BE2C (cell line): Measurements from ENCODE around the gene COX5B.
"Not testable (repeated sequence)": the region's sequence is repeated elsewhere in the genome, so short reads cannot be mapped to it uniquely, and the experiment has no call there.

Experiments used
- DNase-seq: peaks from one replicate; pipeline ENCODE4 v3.0.0-alpha.2; 2020
- H3K27me3 ChIP-seq: fragments of 250-450 bp; sonication (Bioruptor Pico); 2 replicates; pipeline ENCODE4 v1.5.1; 2020; ENCODE audit warnings: mild to moderate bottlenecking
- H3K36me3 ChIP-seq: fragments of 250-450 bp; sonication (Bioruptor Pico); 2 replicates; pipeline ENCODE4 v1.5.1; 2020; ENCODE audit warnings: mild to moderate bottlenecking
- H3K4me1 ChIP-seq: fragments of 250-450 bp; sonication (Bioruptor Pico); 2 replicates; pipeline ENCODE4 v1.5.1; 2020
- H3K4me3 ChIP-seq: 2 replicates; pipeline ENCODE4 v1.5.1; 2011; ENCODE audit warnings: low read depth, low read length
- H3K9me3 ChIP-seq: fragments of 250-450 bp; sonication (Bioruptor Pico); 2 replicates; pipeline ENCODE4 v1.5.1; 2020
- TF ChIP-seq, protein P1 (sequence below): IDR thresholded peaks from 2 replicates; pipeline ENCODE4 v1.5.1; 2012; ENCODE audit warnings: mild to moderate bottlenecking, low read depth, low read length

COX5B gene

DNA sequence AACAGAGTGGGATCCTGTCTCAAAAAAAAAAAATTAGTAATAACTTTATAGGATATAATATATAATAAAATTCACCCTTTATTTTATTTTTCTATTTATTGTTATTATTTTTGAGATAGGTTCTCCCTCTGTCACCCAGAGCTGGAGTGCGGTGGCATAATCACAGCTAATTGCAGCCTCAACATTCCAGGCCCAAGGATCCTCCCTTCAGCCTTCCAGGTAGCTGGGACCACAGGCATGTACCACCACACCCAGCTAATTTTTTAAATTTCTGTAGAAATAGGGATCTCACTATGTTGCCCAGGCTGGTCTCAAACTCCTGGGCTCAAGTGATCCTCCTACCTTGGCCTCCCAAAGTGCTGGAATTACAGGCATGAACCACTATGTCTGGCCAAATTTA, 24.6 kb downstream of the COX5B start:
- Histone ChIP-seq H3K27me3 (no peaks in the 10 kb centered on the region), H3K9me3 (no peaks in the 10 kb centered on the region), H3K4me1 (no peaks in the 10 kb centered on the region), H3K36me3 (no peaks in the 10 kb centered on the region), H3K4me3 (no peak overlapping the region)
- DNase-seq = no peak
- TF ChIP-seq, protein P1, sequence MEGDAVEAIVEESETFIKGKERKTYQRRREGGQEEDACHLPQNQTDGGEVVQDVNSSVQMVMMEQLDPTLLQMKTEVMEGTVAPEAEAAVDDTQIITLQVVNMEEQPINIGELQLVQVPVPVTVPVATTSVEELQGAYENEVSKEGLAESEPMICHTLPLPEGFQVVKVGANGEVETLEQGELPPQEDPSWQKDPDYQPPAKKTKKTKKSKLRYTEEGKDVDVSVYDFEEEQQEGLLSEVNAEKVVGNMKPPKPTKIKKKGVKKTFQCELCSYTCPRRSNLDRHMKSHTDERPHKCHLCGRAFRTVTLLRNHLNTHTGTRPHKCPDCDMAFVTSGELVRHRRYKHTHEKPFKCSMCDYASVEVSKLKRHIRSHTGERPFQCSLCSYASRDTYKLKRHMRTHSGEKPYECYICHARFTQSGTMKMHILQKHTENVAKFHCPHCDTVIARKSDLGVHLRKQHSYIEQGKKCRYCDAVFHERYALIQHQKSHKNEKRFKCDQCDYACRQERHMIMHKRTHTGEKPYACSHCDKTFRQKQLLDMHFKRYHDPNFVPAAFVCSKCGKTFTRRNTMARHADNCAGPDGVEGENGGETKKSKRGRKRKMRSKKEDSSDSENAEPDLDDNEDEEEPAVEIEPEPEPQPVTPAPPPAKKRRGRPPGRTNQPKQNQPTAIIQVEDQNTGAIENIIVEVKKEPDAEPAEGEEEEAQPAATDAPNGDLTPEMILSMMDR = no peak

- DNase-seq = no peak
- H3K4me3 ChIP-seq = no peak overlapping the region
- H3K4me1 ChIP-seq = no peaks in the 10 kb centered on the region
- no peaks in the 10 kb centered on the region for H3K36me3 ChIP-seq
- no peaks in the 10 kb centered on the region for H3K27me3 ChIP-seq
- TF ChIP-seq, protein P1 = no peak
- H3K9me3 ChIP-seq = no peaks in the 10 kb centered on the region
Measured at GRCh38 chr2:97671526-97671925, 25.7 kb downstream of the COX5B start.

DNA sequence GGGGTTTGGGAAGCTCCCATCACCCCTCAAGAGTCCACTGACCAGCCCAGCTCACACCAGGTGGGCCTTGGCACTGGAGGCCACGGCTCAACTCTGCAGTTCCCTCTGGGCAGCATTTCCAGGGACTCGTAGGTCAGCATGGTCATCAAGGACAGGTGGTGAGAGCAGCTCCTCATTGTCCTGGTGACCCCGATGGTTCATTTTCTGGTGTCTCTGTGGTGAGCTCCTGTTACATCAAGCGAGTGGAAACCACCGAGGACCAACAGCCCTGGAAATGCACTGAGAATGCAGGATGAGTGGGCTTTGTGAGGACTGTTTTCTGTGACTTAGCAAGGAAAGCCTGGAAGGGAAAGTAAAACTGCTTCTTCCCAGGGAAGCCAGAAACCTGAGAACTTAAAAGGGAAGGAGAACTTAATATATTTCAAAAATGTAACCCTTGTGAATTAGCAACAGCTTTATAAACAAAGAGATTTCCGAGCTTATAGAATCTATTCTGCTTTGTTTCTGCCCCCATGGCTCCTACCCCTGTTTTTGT, 26.8 kb downstream of the COX5B start:
- not testable (repeated sequence) for H3K27me3 ChIP-seq, DNase-seq, H3K9me3 ChIP-seq, H3K4me3 ChIP-seq, H3K4me1 ChIP-seq, H3K36me3 ChIP-seq

DNA sequence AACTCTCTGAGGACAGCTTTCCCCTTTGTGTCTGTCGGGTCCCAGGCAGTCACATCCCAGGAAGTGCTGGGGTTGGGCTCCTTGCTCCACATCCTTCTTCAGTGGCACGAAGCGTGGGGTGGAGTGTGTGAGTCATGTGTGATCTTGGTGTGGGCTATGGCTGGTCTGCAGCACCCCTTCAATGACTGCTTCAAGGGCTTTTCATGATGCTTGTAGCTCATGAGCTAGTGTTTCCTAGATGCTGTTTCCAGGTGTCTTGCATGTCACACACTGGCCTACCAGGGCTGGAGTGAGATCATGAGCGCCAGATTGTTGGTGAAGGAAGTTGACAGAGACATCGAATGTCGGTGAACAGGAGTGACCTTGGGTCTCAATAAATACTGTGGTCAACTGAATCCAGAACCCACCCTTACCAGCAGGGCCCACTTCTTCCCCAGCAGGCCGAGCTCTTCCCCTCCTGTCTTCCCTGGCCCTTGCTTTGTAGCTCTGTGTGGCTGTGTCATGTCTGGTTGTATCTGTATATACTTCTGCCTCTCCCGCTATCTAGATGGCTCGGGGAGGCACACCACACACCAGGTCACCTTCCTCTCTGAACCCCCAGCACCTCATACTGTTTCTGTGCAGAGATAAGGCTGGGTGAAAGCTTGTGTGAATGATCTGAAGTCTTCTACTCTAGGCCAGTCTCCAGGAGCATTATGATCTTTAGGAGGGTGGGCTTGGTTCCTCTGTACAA, 27.5 kb downstream of the COX5B start:
- Histone ChIP-seq H3K4me1 (no peaks in the 10 kb centered on the region), H3K9me3 (no peaks in the 10 kb centered on the region), H3K4me3 (no peak overlapping the region), H3K27me3 (no peaks in the 10 kb centered on the region), H3K36me3 (no peaks in the 10 kb centered on the region)
- TF ChIP-seq, protein P1 = no peak
- DNase-seq = no peak

GRCh38 chr2:97673915-97674283, 28.0 kb downstream of the COX5B start:
- TF ChIP-seq, protein P1 = no peak
- DNase-seq = no peak
- Histone ChIP-seq H3K4me3 (no peak overlapping the region), H3K4me1 (no peaks in the 10 kb centered on the region), H3K27me3 (no peaks in the 10 kb centered on the region), H3K36me3 (no peaks in the 10 kb centered on the region), H3K9me3 (no peaks in the 10 kb centered on the region)

DNA sequence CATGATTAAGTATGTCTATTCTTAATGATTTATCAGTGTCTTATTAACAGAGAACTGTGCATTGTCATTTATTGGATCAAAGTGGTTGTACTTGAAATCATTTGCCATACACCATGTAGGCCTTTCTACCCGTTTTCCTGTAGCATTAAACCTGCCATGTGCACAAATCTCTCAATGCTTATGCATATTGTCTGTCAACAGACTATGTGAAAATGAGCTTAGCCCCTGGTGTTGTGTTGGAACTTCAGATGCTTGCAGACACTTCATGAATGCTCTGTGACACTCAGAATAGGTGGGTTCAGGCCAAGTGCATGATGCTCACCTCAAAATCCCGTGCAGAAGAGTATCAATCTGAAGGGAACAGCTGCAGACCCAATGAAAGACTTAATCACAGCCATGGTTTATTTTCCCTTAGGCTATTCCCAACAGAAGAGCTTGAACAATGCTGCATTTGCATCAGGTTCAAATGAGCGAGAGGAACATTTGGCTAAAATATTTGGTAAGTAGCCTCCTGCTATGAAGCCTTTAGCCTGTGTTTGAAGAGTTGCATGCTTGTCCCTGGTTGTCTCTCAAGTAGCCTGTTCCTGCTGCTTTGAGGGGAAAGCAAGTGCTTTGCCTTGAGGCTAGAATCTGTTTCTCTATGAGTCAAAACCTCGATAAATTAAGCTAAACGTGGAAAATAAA, 29.7 kb downstream of the COX5B start:
- H3K36me3 ChIP-seq = no peaks in the 10 kb centered on the region
- DNase-seq = no peak

More for the DNA sequence above, 29.7 kb downstream of the COX5B start:
- Histone ChIP-seq H3K4me3 (no peak overlapping the region), H3K4me1 (no peaks in the 10 kb centered on the region), H3K9me3 (no peaks in the 10 kb centered on the region), H3K27me3 (no peaks in the 10 kb centered on the region)
- TF ChIP-seq, protein P1 = no peak
